Mesothelial cell of epicardium (in vitro differentiated cells): Measurements from ENCODE around the gene KLF1. TPM values are rescaled to one million over a fixed set of nuclear protein-coding genes. Genes with fewer than 3 reads are reported as not detected.

Experiments
- DNase-seq, 2 experiments: peaks; one replicate each; pipeline ENCODE4 v3.0.0; 2021; ENCODE audit warnings: low spot score in 2 of 2; ENCODE audit not compliant: unreplicated experiment in 2 of 2
- H3K27ac Mint-ChIP-seq: 2 replicates; pipeline ENCODE4 v1.8.0; 2021; ENCODE audit warnings: mixed read lengths
- H3K27me3 Mint-ChIP-seq: 2 replicates; pipeline ENCODE4 v1.8.0; 2021; ENCODE audit warnings: low read depth, mixed read lengths
- H3K36me3 Mint-ChIP-seq: 2 replicates; pipeline ENCODE4 v1.8.0; 2021; ENCODE audit warnings: mixed read lengths
- H3K4me1 Mint-ChIP-seq: 2 replicates; pipeline ENCODE4 v1.8.0; 2021; ENCODE audit warnings: mixed read lengths
- H3K4me3 Mint-ChIP-seq: 2 replicates; pipeline ENCODE4 v1.8.0; 2021; ENCODE audit warnings: mild to moderate bottlenecking, moderate library complexity, mixed read lengths
- H3K9me3 Mint-ChIP-seq: 2 replicates; pipeline ENCODE4 v1.8.0; 2021; ENCODE audit warnings: mixed read lengths
- CTCF ChIP-seq: fragments of 200-600 bp; sonication (generic); IDR thresholded peaks from one replicate; pipeline ENCODE4 v1.5.0; 2021; ENCODE audit warnings: antibody characterized with exemption; ENCODE audit not compliant: unreplicated experiment
- total RNA-seq: library from RNA; stranded (reverse); gene quantifications from 3 replicates; pipeline ENCODE4 v1.2.1, GENCODE V29; 2021

KLF1 gene
- total RNA-seq, 1 donor from 2014 or later = 0.13 TPM

DNA sequence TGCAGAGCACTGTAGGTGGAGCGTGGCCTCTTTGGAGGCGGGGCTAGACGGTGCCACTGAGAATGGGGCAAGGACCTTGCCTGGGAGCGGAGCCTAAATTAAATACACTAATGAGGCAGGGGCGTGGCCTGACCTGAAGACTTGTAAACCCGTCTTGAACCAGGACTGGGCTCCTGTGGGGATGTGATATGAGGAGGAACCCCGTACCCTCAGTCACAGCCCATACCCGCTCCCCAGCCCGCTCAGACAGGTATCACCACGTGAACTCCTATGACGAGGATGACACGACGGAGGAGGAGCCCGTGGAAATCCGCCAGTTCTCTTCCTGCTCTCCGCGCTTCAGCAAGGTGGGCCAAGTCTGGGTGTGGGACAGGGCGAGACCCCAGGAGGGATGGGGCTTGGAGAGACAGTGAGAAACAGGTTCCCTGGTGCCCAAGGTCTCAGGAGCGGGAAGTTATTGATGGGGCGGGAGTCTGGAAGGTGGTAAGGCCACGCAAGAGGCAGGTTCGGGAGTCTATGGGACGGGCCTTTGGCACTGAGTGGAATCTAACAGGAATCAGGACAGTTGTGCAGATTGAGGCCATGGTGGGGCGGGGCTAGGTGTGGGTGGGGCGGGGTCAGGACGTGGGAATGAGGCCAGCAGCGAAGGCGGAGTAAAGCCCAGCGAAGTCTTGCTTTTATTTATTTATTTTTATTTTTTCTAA lies 20.4 kb downstream of the KLF1 start:
- H3K27ac Mint-ChIP-seq = no peak overlapping the region
- no peak for DNase-seq
- H3K27me3 Mint-ChIP-seq = peaks cover 7% of the 10 kb centered on the region
- H3K4me3 Mint-ChIP-seq = peak overlapping the region; percentile 48
- peaks cover 7% of the 10 kb centered on the region for H3K4me1 Mint-ChIP-seq
- TF ChIP-seq CTCF = no peak
- no peaks in the 10 kb centered on the region for H3K9me3 Mint-ChIP-seq
- H3K36me3 Mint-ChIP-seq = no peaks in the 10 kb centered on the region

- Mint-ChIP-seq H3K36me3 (no peaks in the 10 kb centered on the region), H3K27ac (no peak overlapping the region), H3K27me3 (peaks cover 7% of the 10 kb centered on the region), H3K4me1 (peaks cover 7% of the 10 kb centered on the region), H3K4me3 (no peak overlapping the region), H3K9me3 (no peaks in the 10 kb centered on the region)
- no peak for TF ChIP-seq CTCF
- no peak for DNase-seq
These were observed 21.1 kb downstream of the KLF1 start for GRCh38 chr19:12865746-12866415.

- Mint-ChIP-seq H3K4me3 (no peak overlapping the region), H3K36me3 (no peaks in the 10 kb centered on the region), H3K9me3 (no peaks in the 10 kb centered on the region), H3K27ac (no peak overlapping the region), H3K4me1 (peaks cover 7% of the 10 kb centered on the region), H3K27me3 (peaks cover 7% of the 10 kb centered on the region)
- DNase-seq = no peak
- no peak for TF ChIP-seq CTCF
These were observed 22.0 kb downstream of the KLF1 start for GRCh38 chr19:12864721-12865715.

DNA sequence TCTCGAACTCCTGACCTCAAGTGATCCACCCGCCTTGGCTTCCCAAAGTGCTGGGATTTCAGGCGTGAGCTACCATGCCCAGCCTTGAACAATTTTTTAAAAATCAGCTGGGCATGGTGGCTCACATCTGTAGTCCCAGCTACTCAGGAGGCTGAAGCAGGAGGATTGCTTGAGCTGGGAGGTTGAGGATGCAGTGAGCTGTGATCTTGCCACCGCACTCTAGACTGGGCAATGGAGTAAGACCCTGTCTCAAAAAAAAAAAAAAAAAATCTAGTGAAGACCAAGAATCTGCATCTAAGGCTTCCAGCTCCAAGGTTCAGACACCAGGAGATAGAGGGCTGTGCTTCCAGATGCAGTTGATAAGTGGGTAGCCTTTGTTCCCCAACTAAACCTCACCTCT lies 22.9 kb downstream of the KLF1 start:
- no peaks in the 10 kb centered on the region for H3K9me3 Mint-ChIP-seq
- H3K4me1 Mint-ChIP-seq = peaks cover 7% of the 10 kb centered on the region
- peaks cover 7% of the 10 kb centered on the region for H3K27me3 Mint-ChIP-seq
- no peak for TF ChIP-seq CTCF
- H3K36me3 Mint-ChIP-seq = no peaks in the 10 kb centered on the region
- no peak overlapping the region for H3K4me3 Mint-ChIP-seq
- H3K27ac Mint-ChIP-seq = no peak overlapping the region
- no peak for DNase-seq

DNA sequence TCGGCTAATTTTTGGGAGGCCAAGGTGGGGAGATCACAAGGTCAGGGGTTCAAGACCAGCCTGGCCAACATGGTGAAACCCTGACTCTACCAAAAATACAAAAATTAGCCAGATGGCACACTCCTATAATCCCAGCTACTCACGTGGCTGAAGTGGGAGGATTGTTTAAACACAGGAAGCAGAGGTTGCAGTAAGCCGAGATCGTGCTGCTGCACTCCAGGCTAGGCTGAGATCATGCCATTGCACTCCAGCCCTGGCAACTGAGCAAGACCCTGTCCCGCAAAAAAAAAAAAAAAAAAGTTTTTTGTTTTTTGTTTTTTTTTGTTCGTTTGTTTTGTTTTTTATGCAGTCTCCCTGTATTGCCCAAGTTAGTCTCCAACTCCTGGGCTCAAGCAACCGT lies 27.5 kb downstream of the KLF1 start:
- no peaks in the 10 kb centered on the region for H3K4me1 Mint-ChIP-seq
- H3K27ac Mint-ChIP-seq = no peak overlapping the region
- no peak for DNase-seq
- TF ChIP-seq CTCF = no peak
- no peaks in the 10 kb centered on the region for H3K9me3 Mint-ChIP-seq
- H3K36me3 Mint-ChIP-seq = no peaks in the 10 kb centered on the region
- H3K4me3 Mint-ChIP-seq = no peak overlapping the region
- H3K27me3 Mint-ChIP-seq = peaks cover 7% of the 10 kb centered on the region
